Stimulated activated CD8-positive, alpha-beta memory T cell treated with anti-CD3 and anti-CD28 coated beads, Interleukin-7, amount 100 ng/mL, for 24 hours (primary cell): ENCODE results near the gene CNOT4.
"Not testable (repeated sequence)": the region's sequence is repeated elsewhere in the genome, so short reads cannot be mapped to it uniquely, and the experiment has no call there.

Experiments
- DNase-seq: peaks from one replicate; pipeline ENCODE4 v3.0.0-alpha.2; 2020; ENCODE audit warnings: low read depth

CNOT4 gene

GRCh38 chr7:135361788-135362187, 148.1 kb downstream of the CNOT4 start:
- no peak for DNase-seq

- no peak for DNase-seq
Observed at GRCh38 chr7:135359615-135360014, 150.3 kb downstream of the CNOT4 start.

- no peak for DNase-seq
Observed at GRCh38 chr7:135355377-135356048, 154.4 kb downstream of the CNOT4 start.

GRCh38 chr7:135353832-135354231, 156.1 kb downstream of the CNOT4 start:
- no peak for DNase-seq

GRCh38 chr7:135352285-135352684, 157.6 kb downstream of the CNOT4 start:
- no peak for DNase-seq

GRCh38 chr7:135351070-135351469, 158.8 kb downstream of the CNOT4 start:
- not testable (repeated sequence) for DNase-seq

GRCh38 chr7:135349746-135350145, 160.2 kb downstream of the CNOT4 start:
- DNase-seq: no peak

GRCh38 chr7:135348493-135348892, 161.4 kb downstream of the CNOT4 start:
- no peak for DNase-seq

- DNase-seq: no peak
Observed at GRCh38 chr7:135343361-135343760, 166.5 kb downstream of the CNOT4 start.

- DNase-seq: no peak
Observed at GRCh38 chr7:135342887-135343286, 167.0 kb downstream of the CNOT4 start.

- DNase-seq: no peak
Observed at GRCh38 chr7:135341049-135341448, 168.9 kb downstream of the CNOT4 start.

GRCh38 chr7:135337977-135338550, 171.8 kb downstream of the CNOT4 start:
- DNase-seq: no peak

GRCh38 chr7:135337506-135337905, 172.4 kb downstream of the CNOT4 start:
- no peak for DNase-seq

- DNase-seq: peak; percentile 4
Observed at GRCh38 chr7:135335628-135336139, 174.2 kb downstream of the CNOT4 start.

- DNase-seq: no peak
Observed at GRCh38 chr7:135334830-135335543, 174.9 kb downstream of the CNOT4 start.

- DNase-seq: no peak
Observed at GRCh38 chr7:135333946-135334345, 176.0 kb downstream of the CNOT4 start.

GRCh38 chr7:135333200-135333599, 176.7 kb downstream of the CNOT4 start:
- DNase-seq: no peak

- no peak for DNase-seq
Observed at GRCh38 chr7:135330088-135330487, 179.8 kb downstream of the CNOT4 start.

GRCh38 chr7:135328526-135328925, 181.4 kb downstream of the CNOT4 start:
- no peak for DNase-seq

GRCh38 chr7:135328053-135328452, 181.8 kb downstream of the CNOT4 start:
- DNase-seq: no peak

GRCh38 chr7:135327458-135327857, 182.4 kb downstream of the CNOT4 start:
- DNase-seq: no peak

- DNase-seq: no peak
Observed at GRCh38 chr7:135326636-135327280, 183.1 kb downstream of the CNOT4 start.
